Jurkat, Clone E6-1 (cell line): Measurements from ENCODE around the gene CCR5AS.
"Not testable (repeated sequence)": the region's sequence is repeated elsewhere in the genome, so short reads cannot be mapped to it uniquely, and the experiment has no call there.

Experiments used
- DNase-seq: peaks from one replicate; pipeline ENCODE4 v3.0.0-alpha.2; 2011; ENCODE audit warnings: low read depth, low spot score
- H3K4me3 ChIP-seq: 2 replicates; pipeline ENCODE4 v1.5.1; 2011; ENCODE audit warnings: mild to moderate bottlenecking, low read length, control low read depth, moderate library complexity

CCR5AS gene

GRCh38 chr3:46389306-46389705, 17.6 kb downstream of the CCR5AS start:
- H3K4me3 ChIP-seq, result no peak overlapping the region
- no peak for DNase-seq

- not testable (repeated sequence) for DNase-seq, H3K4me3 ChIP-seq
Measured at GRCh38 chr3:46388847-46389246, 18.0 kb downstream of the CCR5AS start.

GRCh38 chr3:46386205-46386604, 20.7 kb downstream of the CCR5AS start:
- no peak overlapping the region for H3K4me3 ChIP-seq

GRCh38 chr3:46383951-46384330, 22.9 kb downstream of the CCR5AS start:
- no peak overlapping the region for H3K4me3 ChIP-seq
- no peak for DNase-seq

More at GRCh38 chr3:46386205-46386604, 20.7 kb downstream of the CCR5AS start:
- no peak for DNase-seq

- no peak overlapping the region for H3K4me3 ChIP-seq
- no peak for DNase-seq
Measured at GRCh38 chr3:46383211-46383950, 23.5 kb downstream of the CCR5AS start.

- no peak overlapping the region for H3K4me3 ChIP-seq
- DNase-seq, result no peak
Measured at GRCh38 chr3:46381625-46382024, 25.2 kb downstream of the CCR5AS start.

GRCh38 chr3:46380471-46381221, 26.2 kb downstream of the CCR5AS start:
- no peak for DNase-seq
- no peak overlapping the region for H3K4me3 ChIP-seq

- DNase-seq, result peak; percentile 70
- H3K4me3 ChIP-seq, result no peak overlapping the region
Measured at GRCh38 chr3:46378426-46378942, 28.4 kb downstream of the CCR5AS start.

- peak; percentile 76 for DNase-seq
- H3K4me3 ChIP-seq, result peak overlapping the region; percentile 3; the same call in 1 of the 2 replicates
Measured at GRCh38 chr3:46375814-46376213, 31.1 kb downstream of the CCR5AS start.

- peak overlapping the region; percentile 3; the same call in 1 of the 2 replicates for H3K4me3 ChIP-seq
- DNase-seq, result no peak
Measured at GRCh38 chr3:46375218-46375617, 31.6 kb downstream of the CCR5AS start.

GRCh38 chr3:46374755-46375154, 32.1 kb downstream of the CCR5AS start:
- H3K4me3 ChIP-seq, result no peak overlapping the region
- no peak for DNase-seq

GRCh38 chr3:46372492-46373359, 34.1 kb downstream of the CCR5AS start:
- peak; percentile 54 for DNase-seq
- H3K4me3 ChIP-seq, result no peak overlapping the region

- no peak overlapping the region for H3K4me3 ChIP-seq
- no peak for DNase-seq
Measured at GRCh38 chr3:46371519-46372340, 35.1 kb downstream of the CCR5AS start.

GRCh38 chr3:46370839-46371518, 35.9 kb downstream of the CCR5AS start, which contains the start of gene CCR5:
CCR5 (plus strand) TSS chr3:46370946; CDS start chr3:46372903, 1,957 bp downstream.
- H3K4me3 ChIP-seq, result no peak within 1 kb of the TSS
- DNase-seq, result peak; percentile 74

- DNase-seq, result no peak
- H3K4me3 ChIP-seq, result no peak overlapping the region
Measured at GRCh38 chr3:46369675-46370132, 37.2 kb downstream of the CCR5AS start.

- no peak for DNase-seq
- no peak overlapping the region for H3K4me3 ChIP-seq
Measured at GRCh38 chr3:46369151-46369550, 37.7 kb downstream of the CCR5AS start.

- DNase-seq, result peak; percentile 84
- H3K4me3 ChIP-seq, result no peak overlapping the region
Measured at GRCh38 chr3:46368569-46368968, 38.3 kb downstream of the CCR5AS start.

- H3K4me3 ChIP-seq, result no peak overlapping the region
- no peak for DNase-seq
Measured at GRCh38 chr3:46367811-46368210, 39.1 kb downstream of the CCR5AS start.
